Hematopoietic multipotent progenitor cell treated with erythropoietin and hydrocortisone succinate and interleukin-3 and kit ligand, for 8 days (in vitro differentiated cells): ENCODE results near the gene TEX28.
"Not testable (repeated sequence)": the region's sequence is repeated elsewhere in the genome, so short reads cannot be mapped to it uniquely, and the experiment has no call there.

Experiments used
- DNase-seq: peaks from one replicate; pipeline ENCODE4 v3.0.0-alpha.2; 2015

TEX28 gene

DNA sequence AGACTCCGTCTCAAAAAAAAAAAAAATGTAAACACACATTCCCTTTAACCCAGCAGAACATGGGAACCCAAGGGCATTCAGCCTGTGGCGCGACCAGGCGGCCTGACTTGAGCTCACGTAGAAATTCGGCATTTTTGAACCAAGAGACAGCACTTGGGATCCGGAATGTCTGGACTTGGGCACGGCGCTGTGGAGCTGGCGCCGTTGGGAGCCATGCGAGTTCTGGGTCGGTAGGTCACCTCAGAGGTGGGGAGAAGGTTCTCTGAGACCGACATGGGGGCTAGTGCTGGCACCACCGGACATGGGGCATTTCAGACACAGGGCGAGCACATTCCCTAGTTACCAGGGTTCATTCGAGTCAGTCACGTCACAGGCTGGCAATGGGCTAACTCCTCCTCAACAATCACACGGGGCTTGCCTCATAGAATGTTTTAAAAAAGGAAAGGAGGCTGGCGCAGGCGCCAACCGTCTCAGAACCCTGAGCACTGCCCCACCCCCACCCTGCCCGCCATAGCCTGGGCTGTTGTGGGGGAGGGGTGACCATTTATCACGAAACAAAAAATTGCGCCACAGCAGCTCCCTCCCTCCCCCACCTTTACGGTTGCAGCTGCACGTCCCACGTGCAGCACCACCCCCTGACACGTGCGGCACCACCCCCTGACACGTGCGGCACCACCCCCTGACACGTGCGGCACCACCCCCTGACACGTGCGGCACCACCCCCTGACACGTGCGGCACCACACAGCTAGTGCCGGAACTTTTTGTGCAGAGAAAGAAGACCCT, at the start of gene TEX28:
Gene TEX28 (minus strand): TSS at position 334 of the 784 bp plus-strand sequence. CDS start 3,007 bp downstream, outside the sequence.
- DNase-seq = no peak

- DNase-seq = not testable (repeated sequence)
Measured at GRCh38 chrX:154343620-154344019, 48.7 kb upstream of the TEX28 start.

DNA sequence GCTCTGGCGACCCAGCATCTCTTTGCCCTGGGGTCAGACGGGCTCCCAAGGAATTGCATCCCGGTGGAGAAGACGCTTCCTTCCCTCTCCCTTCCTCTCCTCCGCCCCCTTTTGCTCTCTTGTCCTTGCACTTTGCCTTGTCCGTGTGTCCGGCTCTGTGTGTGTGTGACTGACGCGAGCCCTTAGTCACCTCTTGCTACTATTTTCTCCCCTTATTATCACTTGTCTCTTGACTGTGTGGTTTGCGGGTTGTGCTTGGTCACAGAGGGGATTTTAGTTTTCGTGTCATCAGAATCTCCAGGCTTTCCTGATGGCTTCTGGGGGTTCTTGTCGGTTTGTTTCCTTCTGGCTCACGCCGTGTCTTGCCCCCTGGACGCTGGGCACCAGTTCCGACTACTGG, 48.1 kb upstream of the TEX28 start:
- not testable (repeated sequence) for DNase-seq

DNA sequence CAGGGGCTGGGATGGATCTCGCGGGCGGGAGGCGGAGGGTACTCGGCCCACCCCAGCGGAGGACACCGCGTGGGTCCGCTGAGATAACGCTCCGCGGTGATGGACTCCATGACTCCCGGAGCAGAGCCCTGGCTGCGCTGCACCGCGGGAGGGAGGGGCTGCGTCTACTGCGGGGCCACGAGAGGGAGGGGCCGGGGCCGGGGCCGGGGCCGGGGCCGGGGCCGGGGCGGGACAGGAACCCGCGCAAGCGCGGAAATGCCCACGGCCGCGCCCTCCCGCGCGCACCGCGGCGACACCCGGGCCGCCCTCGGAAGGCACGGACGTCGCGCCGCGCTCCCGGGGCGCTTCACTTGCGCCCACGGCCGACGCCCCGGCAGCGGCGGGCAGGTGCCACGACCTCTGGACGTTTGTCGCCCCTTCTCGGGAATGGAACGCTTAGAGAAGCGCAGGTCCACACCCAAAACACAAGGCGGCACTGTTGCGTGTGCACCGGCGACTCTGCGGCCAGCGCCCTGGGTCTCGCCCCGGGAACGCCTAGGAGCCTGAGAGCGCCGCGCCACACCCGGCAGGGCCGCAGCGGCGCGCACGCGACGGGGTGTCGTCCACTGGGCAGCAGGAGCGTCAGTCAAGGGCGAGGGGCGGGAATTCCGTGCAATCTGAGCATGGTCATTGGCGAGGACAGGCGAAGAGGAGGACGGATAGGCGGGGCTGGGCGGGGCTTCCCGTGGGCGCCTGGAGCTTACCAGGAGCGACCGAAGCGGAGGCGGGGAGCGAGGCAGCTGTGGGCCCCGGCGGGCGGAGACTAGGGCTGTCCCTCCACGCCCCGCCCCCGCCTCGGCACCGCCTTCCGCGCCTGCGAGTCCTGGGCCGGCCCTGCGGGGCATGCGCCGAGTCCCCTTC, 46.7 kb upstream of the TEX28 start:
- not testable (repeated sequence) for DNase-seq

DNA sequence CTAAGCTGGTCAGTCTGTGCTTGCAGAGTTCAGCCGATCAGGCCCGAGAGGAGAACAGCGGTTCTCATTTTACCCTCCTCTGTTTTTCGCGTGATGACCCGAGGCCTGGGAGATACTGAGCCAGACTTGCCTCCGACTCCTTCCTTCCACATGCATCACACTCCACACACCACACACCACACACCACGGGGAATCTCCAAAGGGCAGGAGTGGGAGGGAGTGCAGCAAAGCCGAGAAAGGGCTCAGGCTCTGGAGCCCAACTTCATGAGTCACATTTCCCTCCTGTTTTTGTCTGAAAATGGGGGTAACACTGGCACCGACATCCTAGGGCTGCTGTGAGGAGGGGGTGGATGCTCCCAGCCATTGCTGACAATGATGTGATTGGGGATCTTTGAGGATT, 39.6 kb upstream of the TEX28 start:
- DNase-seq = no peak

GRCh38 chrX:154333837-154334271, 38.9 kb upstream of the TEX28 start:
- DNase-seq = no peak

- DNase-seq = no peak
Measured at GRCh38 chrX:154333116-154333515, 38.2 kb upstream of the TEX28 start.

DNA sequence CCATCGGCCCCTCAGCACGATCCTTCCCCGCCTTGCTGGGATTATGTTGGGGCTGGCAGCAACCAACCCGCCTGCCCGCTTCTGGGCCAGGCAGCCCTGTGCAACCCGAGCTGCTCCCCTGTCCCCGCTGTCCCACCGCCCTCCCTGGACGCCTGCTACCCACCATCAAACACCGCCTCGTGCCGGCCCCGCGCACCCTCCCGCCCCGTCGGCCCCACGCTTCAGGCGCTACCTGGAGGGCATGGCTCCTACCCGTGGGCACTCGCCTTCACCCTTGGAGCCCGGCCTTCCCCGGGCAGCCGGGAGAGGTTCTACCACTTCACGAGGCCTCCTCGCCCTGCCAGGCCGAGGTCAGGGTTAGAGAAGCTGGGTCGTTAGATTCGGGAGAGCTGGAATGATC, 37.6 kb upstream of the TEX28 start:
- DNase-seq = no peak

DNA sequence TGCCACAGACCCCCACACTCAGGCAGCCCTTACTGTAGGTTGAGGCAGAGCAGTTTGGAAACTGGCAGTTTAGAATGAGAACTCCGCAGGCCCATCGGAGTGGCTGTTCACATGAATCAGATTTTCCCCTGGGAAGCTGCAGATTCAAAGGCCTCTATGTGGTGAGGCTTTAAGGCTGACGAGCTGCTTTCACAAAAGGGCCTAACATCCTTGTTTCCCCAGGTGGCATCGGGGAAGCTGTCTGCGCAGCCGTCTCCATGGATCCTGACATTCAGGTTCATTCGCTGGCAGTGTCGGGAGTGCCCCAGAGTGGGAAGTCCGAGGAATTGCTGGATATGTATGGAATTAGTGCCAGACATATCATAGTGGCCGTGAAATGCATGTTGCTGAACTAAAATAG, 34.4 kb upstream of the TEX28 start:
- DNase-seq = no peak

DNA sequence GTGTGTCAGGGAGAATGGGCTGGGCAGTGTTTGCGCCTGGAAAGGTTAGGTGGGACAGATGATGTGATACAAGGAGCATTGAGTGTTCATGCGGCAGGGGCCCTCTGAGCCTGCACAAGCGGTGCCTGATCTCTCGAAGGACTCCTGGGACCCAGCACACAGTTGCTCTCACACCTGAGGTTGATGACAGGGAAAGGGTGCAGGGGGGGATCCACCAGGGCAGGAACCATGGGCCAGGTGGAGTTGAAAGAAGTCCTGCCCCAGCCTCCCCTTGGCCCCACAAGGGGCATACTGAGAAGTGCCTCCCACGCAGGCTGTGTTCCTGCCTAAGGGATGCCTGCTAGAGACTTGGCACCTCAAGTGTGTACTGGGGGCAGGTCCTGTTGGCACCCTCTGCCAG, 33.7 kb upstream of the TEX28 start:
- no peak for DNase-seq

GRCh38 chrX:154327038-154327820, 32.3 kb upstream of the TEX28 start:
- DNase-seq = no peak

DNA sequence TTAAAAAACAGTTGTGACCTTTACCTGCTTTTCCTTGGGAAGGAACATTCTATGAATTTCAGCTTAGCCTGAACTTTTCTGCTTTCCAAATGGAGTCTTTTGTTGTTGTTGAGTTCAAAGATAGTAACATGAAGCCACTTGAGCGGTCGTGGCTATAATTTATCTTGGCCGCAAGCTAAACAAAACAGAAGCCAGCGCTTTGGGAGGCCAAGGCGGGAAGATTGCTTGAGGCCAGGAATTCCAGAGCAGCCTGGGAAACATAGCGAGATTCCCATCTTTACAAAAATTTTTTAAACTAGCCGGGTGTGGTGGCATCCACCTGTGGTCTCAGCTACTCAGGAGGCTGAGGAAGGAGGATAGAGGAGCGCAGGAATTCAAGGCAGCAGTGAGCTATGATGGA, 30.6 kb upstream of the TEX28 start:
- DNase-seq = no peak

DNA sequence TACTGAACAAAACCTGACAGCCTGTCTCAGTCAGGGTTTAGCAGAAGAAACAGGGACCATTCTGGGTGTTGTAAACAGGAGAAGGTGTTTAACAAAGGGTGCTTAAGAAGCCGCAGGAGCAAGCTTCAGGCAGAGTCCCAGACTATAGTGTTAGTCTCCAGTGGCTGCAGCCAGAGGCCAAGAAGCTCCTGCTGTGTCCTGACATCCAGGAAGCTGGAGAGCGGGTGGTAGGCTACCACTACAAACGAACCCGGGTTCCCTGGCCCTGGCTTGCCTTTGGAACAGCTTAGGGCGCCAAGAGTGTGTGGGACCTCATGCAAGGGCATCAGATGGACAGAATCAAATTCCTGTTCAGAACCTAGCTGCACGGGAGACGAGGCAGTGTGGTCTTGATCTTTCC, 28.6 kb upstream of the TEX28 start:
- no peak for DNase-seq

DNA sequence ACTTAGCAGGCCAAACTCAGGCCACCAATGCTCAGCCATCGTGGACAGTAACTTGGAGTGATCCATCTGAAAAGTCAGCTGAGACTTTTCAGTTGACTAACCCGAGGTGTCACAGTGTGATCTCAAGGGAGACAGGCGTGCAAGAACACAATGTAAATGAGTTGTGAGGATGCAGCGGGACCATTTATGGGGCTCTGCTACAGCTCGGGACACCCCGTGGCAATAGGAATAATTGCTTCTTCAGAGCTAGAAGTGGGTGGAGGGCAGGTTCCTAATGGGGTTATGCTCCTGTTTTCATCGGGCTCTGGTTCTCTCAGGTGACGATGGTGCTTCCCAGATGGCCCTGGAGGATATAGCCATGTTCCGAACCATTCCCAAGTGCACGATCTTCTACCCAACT, 28.0 kb upstream of the TEX28 start:
- no peak for DNase-seq

GRCh38 chrX:154321594-154321993, 26.7 kb upstream of the TEX28 start:
- no peak for DNase-seq

- no peak for DNase-seq
Measured at GRCh38 chrX:154321152-154321551, 26.2 kb upstream of the TEX28 start.

DNA sequence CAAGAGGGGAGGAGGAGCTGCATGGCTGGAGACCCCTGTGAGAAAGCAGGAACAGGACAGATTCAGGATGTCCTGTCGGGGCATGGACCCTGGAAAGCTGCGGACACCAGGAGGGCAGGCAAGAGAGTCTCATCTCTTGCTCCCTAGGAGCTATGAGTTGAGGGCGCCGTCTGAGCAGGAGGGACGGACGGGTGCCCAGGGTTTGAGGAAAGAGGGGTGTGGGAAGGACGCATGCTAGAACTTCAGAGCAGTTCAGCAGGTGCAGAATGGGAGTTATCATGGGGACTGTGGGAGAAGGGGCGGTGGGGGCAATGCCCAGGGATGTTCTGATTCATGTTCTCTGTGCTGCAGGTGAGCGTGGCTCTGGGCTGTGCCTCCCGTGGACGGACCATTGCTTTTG, 25.5 kb upstream of the TEX28 start:
- DNase-seq = no peak

GRCh38 chrX:154317391-154317995, 22.6 kb upstream of the TEX28 start:
- peak; percentile 4 for DNase-seq

DNA sequence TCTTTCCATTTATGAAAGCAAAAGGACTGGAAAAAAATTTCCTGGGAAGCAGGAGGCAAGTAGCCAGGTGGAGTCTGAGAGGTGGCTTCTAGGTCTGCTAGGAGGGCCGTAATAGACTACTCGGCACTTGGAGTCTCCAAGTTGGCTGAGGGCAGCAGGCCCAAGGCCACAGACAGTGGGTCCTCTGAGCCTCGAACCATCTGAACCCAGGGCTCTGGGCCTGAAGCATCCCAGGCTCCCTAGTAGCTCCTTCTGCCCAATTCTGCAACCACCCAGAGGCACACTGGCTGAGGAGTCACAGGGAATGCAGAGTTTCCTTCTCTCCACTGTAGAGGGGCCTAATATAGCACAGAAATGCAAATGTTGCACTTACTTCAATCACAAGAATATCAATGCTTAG, 20.5 kb upstream of the TEX28 start:
- no peak for DNase-seq

DNA sequence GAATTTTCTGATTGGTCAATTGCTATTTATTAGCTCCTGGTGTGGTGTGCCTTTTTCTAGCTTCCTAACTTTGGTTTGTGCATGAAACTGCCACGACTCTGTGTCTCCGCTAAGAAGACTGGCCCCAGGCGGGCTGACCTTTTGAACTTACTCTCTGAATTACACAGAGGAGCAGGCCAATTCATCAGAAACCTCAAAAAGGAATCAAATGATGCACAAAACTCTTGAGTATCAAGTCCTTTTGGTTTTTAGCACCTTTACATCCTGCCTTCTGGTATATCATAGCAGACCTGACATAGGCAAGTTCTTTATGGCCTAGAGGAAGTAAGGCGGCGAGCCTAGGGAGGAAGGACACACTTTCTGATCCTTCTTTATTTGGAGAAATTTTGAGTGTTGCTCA, 18.2 kb upstream of the TEX28 start:
- no peak for DNase-seq

- no peak for DNase-seq
Measured at GRCh38 chrX:154312116-154312515, 17.2 kb upstream of the TEX28 start.

- DNase-seq = no peak
Measured at GRCh38 chrX:154310616-154311536, 16.0 kb upstream of the TEX28 start.
